NCI-H460 (cell line): ENCODE data around the gene TELO2. TPM values are rescaled to one million over a fixed set of nuclear protein-coding genes. Genes with fewer than 3 reads are reported as not detected.

Source experiments
- DNase-seq: peaks from one replicate; pipeline ENCODE4 v3.0.0-alpha.2; 2016; ENCODE audit warnings: low read depth; ENCODE audit errors: extremely low read depth
- total RNA-seq: library from RNA; depleted of rRNA; stranded (reverse); fragments of >200 nt; shearing (Covaris generic); gene quantifications from 2 replicates; pipeline ENCODE4 v1.2.3, GENCODE V29; 2014

The TELO2 gene
- total RNA-seq, 1 experiment from 2014 or later: 7.8 TPM

DNA sequence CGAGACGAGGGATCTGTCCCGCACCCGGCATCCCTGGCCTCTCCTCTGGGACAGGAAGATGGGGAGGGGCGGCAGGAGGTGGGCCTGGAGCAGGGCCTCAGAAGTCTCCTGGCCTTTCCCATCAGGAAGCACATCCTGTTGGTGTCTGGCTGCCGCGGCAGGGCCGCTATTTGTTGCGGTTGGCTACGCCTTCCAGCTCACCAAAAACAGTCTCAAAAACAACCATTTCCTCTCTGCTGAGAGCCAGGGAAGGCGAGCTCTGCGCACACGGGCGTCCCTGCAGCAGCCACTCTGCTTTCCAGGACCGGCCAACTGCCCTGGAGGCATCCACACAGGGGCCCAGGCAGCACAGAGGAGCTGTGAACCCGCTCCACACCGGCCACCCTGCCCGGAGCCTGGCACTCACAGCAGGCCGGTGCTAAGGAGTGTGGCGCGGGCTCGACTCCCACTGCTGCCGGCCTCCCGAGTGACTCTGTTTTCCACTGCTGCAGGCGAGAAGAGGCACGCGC is 40.3 kb downstream of the TELO2 start, which contains the start of gene TMEM204:
Gene TMEM204 (plus strand): TSS at position 224 of the 509 bp plus-strand sequence. CDS start 610 bp downstream, outside the sequence.
- no peak for DNase-seq

DNA sequence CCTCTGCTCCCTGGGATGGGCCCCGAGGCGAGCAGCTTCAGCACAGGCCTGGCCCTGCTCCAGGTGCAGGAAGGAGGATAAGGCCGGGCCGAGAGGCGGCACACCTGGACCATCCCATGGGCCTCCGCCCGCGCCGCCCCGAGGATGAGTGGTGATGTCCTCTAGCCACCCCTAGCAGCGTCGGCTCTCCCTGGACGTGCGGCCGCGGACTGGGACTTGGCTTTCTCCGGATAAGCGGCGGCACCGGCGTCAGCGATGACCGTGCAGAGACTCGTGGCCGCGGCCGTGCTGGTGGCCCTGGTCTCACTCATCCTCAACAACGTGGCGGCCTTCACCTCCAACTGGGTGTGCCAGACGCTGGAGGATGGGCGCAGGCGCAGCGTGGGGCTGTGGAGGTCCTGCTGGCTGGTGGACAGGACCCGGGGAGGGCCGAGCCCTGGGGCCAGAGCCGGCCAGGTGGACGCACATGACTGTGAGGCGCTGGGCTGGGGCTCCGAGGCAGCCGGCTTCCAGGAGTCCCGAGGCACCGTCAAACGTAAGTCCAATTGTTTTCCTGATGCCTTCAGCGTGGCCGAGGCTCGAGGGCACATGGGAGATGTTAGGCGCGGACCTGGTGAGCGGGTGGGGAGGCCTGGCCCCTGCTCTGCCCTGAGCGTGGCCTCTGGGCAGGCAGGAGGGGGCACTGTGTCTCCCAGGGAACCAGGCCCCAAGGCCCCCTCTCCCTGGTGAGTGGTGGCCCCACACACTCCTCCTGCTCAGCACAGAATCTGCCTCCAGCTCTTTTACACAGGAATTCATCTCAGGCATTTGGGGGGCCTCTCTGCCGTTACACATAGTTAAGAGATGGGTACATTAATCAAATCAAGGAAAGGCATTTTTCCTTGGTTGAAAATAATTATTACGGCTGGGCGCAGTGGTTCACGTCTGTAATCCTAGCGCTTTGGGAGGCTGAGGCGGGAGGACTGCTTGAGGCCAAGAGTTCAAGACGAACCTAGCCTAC is 41.2 kb downstream of the TELO2 start:
- DNase-seq: no peak

DNA sequence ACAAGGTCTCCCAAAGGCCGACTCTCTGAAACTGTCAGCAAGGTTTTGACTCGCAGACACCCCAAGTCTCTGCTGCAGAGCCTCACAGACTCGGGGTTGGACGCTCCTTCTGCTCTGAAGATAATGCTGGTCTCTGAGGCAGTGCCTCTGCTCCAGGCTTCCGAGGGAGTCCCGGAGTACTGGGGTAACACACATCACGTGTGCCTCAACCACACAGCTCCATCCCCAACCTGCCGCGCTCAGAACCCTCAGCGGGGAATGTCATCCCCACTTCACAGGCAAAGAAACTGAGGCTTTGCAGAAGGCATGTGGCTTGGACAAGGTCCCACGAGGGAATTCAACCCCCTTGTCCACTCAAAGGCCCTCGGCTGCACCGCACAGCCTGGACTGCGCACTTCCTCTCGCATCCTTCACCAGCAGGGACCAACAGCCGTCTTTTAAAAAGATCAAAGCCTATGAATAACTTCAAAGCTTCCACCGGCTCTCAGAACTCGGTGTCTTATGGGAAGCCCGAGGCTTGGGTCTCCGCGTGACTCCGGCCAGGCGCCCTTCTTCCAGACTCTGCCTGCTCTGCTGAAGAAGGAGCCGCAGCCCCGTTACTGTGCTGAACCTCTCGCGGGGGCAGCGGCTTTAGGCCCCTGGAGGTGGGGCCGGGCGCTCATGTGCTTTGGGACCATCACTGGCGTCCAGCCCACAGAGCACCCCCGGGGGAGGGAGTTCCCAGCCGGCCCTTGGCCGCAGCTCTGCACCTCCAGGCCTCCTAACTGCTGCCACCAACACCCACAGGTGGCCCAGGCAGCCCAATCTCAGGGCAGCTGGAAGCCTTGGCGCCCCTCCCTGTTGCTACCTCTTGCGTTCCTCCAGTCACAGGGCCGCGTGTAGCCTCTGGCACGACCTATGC is 42.5 kb downstream of the TELO2 start:
- no peak for DNase-seq

DNA sequence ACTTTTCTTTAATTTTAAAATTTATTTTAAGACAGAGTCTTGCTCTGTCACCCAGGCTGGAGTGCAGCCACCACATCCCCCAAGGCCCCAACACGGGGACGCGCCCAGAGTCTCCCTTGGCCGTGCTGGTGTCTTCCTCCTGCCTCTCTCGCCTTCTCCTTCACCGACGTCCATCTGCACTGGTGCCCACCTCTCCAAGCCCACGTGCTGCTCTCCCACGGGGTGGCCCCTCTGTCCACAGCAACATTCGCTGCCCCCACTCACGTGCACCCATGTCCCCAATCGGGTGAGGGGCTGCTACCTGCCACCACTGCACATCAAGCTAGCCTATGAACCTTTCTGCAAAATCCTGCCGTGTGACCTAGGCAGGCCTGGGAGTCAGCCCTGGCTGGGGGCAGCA is 43.4 kb downstream of the TELO2 start:
- DNase-seq: no peak

DNA sequence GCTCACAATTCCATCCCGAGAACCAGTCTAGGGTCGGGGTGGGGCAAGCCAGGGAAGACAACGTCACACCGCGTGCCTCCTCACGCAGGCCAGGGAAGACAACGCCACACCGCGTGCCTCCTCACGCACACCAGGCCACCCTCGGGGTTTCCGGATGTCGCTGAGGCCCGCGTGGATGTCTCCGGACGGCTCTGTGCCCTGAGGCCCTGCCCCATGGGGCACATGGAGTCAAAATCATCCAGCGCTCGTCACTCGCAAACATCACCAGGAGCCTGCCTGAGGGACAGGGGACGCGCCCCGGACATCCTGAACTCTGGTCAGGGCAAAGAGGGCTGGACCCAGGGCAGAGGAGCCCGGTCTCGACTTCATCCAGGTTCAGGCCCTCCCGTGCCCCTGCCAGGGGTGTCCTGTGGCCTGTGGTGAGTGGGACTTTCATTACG is 44.0 kb downstream of the TELO2 start:
- DNase-seq: no peak

DNA sequence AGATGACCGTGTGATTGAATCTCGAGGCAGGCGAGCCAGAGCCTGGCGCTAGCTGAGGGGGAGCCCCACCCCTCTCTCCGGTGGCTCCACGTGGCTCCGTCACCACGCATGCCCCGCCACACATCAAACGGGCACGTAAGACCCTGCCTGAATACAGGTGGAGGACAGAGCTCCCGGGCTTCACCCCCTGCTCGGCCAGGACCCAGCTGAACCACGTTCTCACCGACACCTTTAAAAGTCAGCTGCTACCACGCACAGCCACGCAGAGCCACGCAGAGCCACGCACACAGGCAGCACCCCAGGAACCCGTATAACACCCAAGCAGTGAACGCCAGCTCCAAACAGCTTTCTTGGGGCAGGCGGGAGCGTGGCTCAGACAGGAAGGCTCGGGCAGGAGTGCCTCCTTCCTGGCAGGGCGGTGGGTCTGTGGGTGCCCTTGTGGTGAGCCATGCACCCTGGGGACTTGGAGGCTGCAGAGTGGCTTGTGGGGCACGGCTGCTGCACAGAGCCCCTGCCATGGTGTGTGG is 44.7 kb downstream of the TELO2 start:
- DNase-seq: no peak

DNA sequence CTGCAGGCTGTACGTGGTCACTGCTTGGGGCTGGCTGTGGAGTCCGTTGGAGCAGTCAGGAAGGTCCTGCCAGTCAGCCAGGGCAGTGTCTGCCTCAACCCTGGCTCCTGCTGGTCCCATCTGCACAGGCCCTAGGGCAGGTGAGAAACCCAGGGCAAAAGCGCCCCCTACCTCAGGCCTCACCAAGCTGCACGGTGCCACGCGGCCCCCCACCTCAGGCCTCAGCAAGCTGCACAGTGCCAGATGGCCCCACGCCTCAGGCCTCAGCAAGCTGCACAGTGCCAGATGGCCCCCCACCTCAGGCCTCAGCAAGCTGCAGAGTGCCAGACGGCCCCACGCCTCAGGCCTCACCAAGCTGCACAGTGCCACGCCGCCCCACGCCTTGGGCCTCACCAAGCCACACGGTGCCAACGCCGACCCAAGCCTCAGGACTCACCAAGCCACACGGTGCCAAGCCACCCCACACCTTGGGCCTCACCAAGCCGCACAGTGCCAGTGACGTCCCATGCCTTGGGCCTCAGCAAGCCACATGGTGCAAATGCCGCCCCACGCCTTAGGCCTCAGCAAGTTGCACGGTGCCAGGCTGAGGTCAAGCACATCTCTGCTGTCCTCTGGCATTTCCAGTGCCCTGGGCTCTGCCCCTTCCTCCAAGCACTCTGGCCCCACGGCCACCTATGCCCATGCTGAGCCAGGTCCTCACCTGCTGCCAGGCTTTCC is 45.8 kb downstream of the TELO2 start:
- no peak for DNase-seq

DNA sequence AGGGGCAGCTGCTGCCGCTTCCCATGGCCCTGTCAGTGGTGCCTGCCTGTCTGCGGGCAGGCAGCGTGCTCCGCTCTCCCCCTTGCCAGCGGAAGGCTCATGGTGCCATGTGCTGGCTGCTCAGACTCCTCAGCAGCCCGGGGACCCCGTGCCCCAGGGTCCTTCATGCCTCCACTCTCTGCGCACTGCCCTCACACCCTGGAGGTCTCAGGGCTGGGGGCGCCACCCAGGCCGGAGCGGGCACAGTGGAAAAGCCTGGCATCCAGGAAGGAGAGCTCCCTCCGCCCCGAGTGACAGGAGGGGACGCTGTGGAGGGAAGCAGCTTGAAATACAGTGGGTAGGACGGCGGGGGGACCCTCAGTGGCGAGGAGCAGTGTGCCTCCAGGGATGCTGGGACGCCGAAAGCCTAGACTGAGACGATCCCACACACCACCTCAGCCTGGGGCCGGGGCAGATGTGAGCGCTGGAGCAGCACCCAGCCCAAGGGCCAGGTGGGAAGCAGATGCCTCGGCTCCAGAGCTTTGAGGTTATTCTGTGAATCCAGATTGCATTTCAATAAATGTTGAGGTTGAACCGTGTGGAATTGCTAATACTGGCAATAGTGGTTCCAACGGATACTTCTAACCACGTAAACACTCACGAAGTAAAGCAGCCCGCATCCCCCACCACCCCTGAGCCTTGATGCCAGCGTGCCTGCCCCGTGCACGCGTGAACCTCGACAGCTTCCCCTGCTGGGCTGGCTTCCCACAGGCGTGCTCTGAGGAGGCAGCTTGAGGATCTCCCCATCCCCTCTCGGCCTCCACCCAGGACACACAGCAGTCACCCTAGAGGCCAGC is 46.8 kb downstream of the TELO2 start:
- DNase-seq: no peak

DNA sequence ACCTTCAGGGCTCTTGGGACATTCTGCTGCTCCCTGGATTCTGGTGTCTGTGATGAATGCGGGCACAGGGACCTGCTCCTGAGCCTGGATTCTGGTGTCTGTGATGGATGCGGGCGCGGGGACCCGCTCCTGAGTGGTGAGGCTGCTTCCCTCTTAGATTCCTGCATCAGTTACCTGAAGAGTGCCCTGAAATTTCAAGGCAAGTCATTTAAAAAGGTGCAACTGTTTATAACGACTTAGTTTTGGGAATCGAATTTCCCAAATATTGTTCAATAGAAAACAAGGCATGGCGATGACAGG is 47.3 kb downstream of the TELO2 start:
- DNase-seq: no peak

DNA sequence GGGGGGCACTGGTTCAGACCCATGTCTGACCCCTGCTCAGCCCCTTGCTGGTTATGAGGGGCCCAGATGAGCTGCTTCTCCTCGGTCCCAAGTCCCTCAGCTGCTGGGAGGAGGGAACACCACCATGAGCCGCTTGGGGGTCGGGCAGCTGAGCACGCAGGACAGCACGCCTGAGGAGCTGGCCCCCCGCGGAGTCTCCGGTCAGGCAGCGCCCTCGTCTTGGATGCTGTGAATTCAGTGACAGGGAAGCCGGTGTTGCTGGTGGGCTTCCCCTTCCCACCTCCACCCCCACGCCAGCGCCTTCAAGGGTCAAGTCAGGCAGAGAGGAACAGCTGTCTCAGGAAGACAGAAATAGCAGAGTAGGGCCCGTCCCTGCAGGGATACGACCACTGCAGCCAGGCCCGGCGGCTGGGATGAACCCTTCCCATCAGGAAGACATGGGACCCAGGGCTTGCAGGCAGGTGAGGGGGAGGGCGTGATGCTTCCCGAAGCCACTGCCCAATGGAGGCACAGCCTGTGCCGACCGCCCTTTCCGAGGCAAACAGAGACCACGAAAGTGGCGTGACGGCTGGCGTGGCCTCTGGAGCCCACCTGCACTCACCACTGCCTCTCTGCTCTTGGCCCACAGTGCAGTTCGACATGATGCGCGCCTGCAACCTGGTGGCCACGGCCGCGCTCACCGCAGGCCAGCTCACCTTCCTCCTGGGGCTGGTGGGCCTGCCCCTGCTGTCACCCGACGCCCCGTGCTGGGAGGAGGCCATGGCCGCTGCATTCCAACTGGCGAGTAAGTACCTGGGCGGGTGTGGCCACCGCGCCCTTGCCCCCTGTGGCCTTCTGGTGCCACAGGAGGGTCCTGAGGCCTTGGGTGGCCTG is 48.4 kb downstream of the TELO2 start:
- DNase-seq: no peak

DNA sequence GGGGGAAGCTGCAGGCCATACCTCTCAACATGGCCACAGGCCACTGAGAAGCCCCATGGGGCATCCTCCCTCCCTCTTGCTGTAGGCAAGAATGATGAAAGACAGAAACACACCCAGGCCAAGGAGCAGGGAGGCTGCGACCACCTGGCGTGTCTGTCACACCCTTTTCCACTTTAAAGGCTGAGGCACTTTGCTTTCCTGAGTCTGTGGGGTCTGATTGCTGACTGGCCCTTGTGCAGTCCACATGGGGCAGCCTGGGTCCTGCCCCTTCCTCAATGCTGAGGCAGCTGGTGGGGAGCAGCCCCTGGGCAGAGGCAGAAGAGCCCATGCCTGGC is 49.0 kb downstream of the TELO2 start:
- no peak for DNase-seq

DNA sequence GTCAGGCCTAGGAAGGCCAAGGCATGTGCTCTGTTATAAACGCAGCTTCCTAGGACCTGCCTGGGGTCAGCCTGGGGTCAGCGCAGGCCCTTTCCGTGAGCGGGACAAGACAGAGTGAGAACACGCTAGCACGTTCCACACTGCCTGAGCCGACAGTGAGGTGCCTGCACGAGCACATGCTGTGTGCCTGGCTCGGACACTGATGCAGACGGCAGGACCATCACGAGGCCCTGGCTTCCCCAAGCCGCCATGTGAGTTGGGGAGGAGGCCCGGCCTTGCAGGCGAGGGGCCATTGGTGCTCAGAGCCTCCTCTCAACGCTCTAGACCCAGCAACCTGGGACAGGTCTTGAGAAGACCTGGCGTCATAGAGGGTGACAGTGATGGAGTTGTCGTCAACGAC is 49.4 kb downstream of the TELO2 start:
- DNase-seq: no peak

DNA sequence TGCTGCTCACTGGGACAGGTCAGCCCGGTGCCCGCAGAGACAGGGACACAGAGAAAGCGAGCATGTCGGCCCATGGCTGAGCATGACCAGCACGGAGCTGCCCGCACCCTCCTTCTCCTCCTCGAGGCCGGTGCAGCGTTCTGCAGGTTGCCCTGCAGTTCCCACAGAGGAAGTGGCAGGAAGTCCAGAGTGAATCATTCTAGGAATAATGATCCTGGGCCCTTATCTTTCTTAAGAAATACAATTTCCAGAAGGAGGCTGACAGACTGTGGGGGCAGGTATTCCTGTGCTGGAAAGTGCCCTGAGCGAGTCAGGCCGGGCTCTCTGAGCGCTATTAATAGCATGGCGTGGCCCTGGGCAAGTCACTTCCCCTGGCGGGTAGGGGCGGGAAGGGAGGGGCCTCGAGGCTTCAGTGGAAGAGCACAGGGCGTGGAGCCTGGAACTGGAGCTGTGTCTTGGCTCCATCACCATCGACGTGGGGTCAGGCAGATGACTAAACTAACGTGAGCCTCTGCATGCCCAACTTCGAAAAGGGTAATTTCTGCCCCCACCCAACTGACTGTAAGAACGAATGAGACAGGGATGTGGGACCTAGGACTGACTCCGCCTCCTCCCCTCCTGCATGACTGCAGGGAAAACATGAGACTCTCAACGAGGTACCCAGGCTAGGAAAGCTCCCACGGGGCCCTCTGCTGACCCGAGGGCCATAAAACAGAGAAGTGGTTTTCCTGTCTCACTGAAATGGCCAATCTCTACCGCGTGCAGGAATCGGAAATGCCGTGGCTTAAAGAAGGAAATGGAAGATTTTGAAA is 50.1 kb downstream of the TELO2 start:
- peak; percentile 21 for DNase-seq

DNA sequence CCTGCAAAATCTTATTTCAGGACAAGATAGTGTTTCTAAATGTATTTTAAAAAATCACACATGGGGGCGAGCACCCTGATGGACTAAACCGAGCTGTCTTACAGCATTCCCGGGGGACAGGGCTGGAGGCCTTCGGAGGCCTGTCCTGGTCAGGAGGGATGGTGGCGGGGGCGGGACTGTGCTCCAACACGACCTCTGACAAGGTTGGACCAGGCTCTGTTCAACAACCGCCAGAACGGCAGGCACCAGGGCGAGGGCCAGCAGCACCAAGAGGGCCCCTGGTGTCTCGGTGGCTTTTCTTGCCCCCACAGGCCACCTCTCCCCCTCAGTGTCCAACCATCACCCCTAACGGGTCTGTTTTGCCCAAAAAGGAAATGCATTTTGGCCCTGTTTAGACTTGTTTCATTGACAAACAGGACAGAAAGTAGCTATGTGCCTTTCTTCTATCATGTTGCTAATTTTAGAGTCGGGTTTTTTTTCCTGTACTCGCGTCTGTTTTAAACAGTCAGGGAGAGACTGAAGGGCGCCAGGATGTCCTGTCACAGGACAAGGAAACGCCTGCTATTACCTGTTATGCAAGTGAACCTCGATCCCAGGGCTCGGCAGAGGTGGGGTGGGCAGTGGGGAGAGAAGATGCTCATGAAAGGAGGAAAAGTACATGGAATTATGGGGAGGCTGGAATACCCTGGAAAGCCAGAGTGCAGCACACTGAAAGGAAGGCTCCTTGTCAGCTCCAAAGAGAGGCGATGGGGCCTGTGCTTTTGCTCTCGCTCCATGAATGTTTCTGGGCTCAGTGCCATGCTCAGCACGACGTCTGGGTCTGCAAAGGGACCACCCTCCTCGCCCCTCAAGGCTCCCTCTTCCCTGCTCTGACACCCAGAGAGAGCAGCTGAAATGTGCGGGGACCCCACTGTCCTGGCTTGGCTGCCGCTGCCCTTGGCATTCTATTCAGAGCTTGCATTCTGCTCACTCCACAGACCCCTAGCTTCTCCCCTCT is 52.2 kb downstream of the TELO2 start:
- no peak for DNase-seq

DNA sequence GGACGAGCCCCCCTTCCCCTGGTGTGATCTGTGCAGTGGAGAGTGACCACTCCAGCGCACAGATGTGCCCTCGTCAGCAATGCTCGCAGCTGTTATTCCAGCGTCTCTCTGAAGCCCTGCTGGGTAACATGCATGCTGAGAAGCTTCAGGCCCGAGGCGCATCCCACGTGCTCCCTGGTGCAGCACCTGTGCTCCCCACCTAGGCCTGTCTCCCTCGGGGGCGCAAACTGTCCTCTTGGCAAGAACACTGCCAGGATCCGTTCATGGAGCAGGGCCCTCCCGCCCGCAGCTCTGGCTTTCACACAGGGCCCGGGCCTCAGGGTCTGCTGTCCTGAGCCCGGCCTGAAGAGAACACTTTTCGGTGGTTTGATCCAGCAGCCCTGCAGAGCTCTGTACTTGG is 53.3 kb downstream of the TELO2 start:
- no peak for DNase-seq

DNA sequence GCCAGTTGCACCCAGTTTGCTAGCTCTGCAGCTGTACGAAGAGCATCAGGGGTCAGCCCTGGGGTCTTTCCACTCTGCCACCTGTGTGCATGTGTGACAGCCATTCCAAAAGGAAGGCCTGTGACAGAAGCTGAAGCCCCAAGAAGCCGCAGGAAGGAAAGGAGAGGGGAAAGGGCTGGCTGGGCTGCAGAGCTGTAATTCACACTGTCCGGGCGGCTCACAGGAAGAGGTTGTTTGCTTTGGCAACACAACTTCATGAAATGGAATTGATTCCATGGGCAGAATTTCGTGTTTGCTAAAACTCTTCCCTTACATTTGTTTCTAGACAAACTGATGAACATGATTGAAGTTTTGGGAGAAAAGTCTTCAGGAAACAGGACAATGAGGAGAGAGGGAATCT is 55.1 kb downstream of the TELO2 start:
- no peak for DNase-seq

DNA sequence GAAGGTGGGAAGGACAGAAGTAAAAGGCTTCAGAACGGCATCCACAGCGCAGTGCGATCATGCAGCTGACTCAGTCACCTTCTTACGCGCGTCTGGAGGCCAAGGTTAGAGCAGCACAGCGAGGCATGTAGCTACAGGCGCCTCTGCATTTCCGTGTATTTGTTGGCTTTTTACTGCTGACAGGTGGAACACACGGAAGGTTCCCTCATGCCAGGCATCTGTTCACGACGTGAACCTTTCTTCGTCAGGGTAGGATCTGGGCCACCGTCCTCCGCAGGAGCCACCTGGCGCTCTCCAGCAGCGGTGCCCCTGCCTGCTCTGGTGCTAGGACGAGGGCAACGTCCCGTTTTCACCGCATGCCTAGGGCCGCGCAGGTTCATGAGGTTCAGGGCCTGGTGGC is 55.6 kb downstream of the TELO2 start:
- DNase-seq: no peak
